ENCODE measurements around the gene RGS3. TPM values are rescaled to one million over a fixed set of nuclear protein-coding genes. Genes with fewer than 3 reads are reported as not detected.
"Not testable (repeated sequence)": the region's sequence is repeated elsewhere in the genome, so short reads cannot be mapped to it uniquely, and the experiment has no call there.

Gene RGS3
- total RNA-seq, 3 donors from 2014 or later, result 51.4 to 65.9 (median 63.5) TPM

GRCh38 chr9:113541019-113541900 lies 77.7 kb downstream of the RGS3 start:
- ATAC-seq, result no peak

GRCh38 chr9:113542006-113542405 lies 78.5 kb downstream of the RGS3 start:
- Mint-ChIP-seq H3K36me3 (ENCODE audit: insufficient read depth) (peaks cover 33% of the 10 kb centered on the region), H3K27me3 (ENCODE audit: low read depth) (no peaks in the 10 kb centered on the region), H3K9me3 (no peaks in the 10 kb centered on the region), H3K4me1 (ENCODE audit: low read depth) (peaks cover 24% of the 10 kb centered on the region), H3K4me3 (no peak overlapping the region)
- ATAC-seq, result no peak
- DNase-seq, result no peak

More at GRCh38 chr9:113541019-113541900, 77.7 kb downstream of the RGS3 start:
- H3K9me3 Mint-ChIP-seq, result no peaks in the 10 kb centered on the region
- H3K36me3 Mint-ChIP-seq (ENCODE audit: insufficient read depth), result peaks cover 35% of the 10 kb centered on the region
- H3K4me3 Mint-ChIP-seq, result no peak overlapping the region
- no peak for DNase-seq
- no peaks in the 10 kb centered on the region for H3K27me3 Mint-ChIP-seq (ENCODE audit: low read depth)
- peaks cover 20% of the 10 kb centered on the region for H3K4me1 Mint-ChIP-seq (ENCODE audit: low read depth)

GRCh38 chr9:113542741-113543140 lies 79.2 kb downstream of the RGS3 start:
- ATAC-seq (no peak), DNase-seq (no peak)
- Mint-ChIP-seq H3K9me3 (no peaks in the 10 kb centered on the region), H3K27me3 (ENCODE audit: low read depth) (no peaks in the 10 kb centered on the region), H3K4me3 (no peak overlapping the region), H3K36me3 (ENCODE audit: insufficient read depth) (peaks cover 29% of the 10 kb centered on the region), H3K4me1 (ENCODE audit: low read depth) (peaks cover 31% of the 10 kb centered on the region)

GRCh38 chr9:113543296-113543981 lies 79.9 kb downstream of the RGS3 start:
- Mint-ChIP-seq H3K27me3 (ENCODE audit: low read depth) (no peaks in the 10 kb centered on the region), H3K9me3 (no peaks in the 10 kb centered on the region), H3K4me1 (ENCODE audit: low read depth) (peaks cover 38% of the 10 kb centered on the region), H3K36me3 (ENCODE audit: insufficient read depth) (peaks cover 28% of the 10 kb centered on the region), H3K4me3 (no peak overlapping the region)
- no peak for ATAC-seq
- no peak for DNase-seq

- H3K36me3 Mint-ChIP-seq (ENCODE audit: insufficient read depth), result peaks cover 24% of the 10 kb centered on the region
- ATAC-seq (no peak), DNase-seq (no peak)
- no peak overlapping the region for H3K4me3 Mint-ChIP-seq
- peaks cover 41% of the 10 kb centered on the region for H3K4me1 Mint-ChIP-seq (ENCODE audit: low read depth)
- H3K9me3 Mint-ChIP-seq, result no peaks in the 10 kb centered on the region
- H3K27me3 Mint-ChIP-seq (ENCODE audit: low read depth), result no peaks in the 10 kb centered on the region
These were observed 80.4 kb downstream of the RGS3 start for GRCh38 chr9:113543982-113544303.

- Mint-ChIP-seq H3K9me3 (no peaks in the 10 kb centered on the region), H3K4me1 (ENCODE audit: low read depth) (peaks cover 47% of the 10 kb centered on the region), H3K27me3 (ENCODE audit: low read depth) (no peaks in the 10 kb centered on the region), H3K4me3 (no peak overlapping the region), H3K36me3 (ENCODE audit: insufficient read depth) (peaks cover 23% of the 10 kb centered on the region)
- DNase-seq (no peak), ATAC-seq (no peak)
These were observed 81.5 kb downstream of the RGS3 start for GRCh38 chr9:113545068-113545467.

GRCh38 chr9:113546566-113546965 lies 83.0 kb downstream of the RGS3 start:
- Mint-ChIP-seq H3K36me3 (ENCODE audit: insufficient read depth) (peaks cover 20% of the 10 kb centered on the region), H3K27me3 (ENCODE audit: low read depth) (no peaks in the 10 kb centered on the region), H3K9me3 (no peaks in the 10 kb centered on the region), H3K4me3 (no peak overlapping the region), H3K4me1 (ENCODE audit: low read depth) (peaks cover 44% of the 10 kb centered on the region)
- ATAC-seq (no peak), DNase-seq (no peak)

- Mint-ChIP-seq H3K27me3 (ENCODE audit: low read depth) (no peaks in the 10 kb centered on the region), H3K9me3 (no peaks in the 10 kb centered on the region), H3K4me3 (no peak overlapping the region), H3K4me1 (ENCODE audit: low read depth) (peaks cover 37% of the 10 kb centered on the region), H3K36me3 (ENCODE audit: insufficient read depth) (peaks cover 13% of the 10 kb centered on the region)
- no peak for ATAC-seq
- DNase-seq, result no peak
These were observed 84.0 kb downstream of the RGS3 start for GRCh38 chr9:113547501-113547900.

- ATAC-seq, result peak; percentile 81 to 83
- peaks cover 9% of the 10 kb centered on the region for H3K36me3 Mint-ChIP-seq (ENCODE audit: insufficient read depth)
- peak overlapping the region; percentile 5 for H3K4me3 Mint-ChIP-seq
- peak; percentile 25 for DNase-seq
- H3K9me3 Mint-ChIP-seq, result no peaks in the 10 kb centered on the region
- H3K27me3 Mint-ChIP-seq (ENCODE audit: low read depth), result no peaks in the 10 kb centered on the region
- peaks cover 34% of the 10 kb centered on the region for H3K4me1 Mint-ChIP-seq (ENCODE audit: low read depth)
These were observed 84.9 kb downstream of the RGS3 start for GRCh38 chr9:113548221-113549041.

- H3K4me1 Mint-ChIP-seq (ENCODE audit: low read depth), result peaks cover 38% of the 10 kb centered on the region
- H3K36me3 Mint-ChIP-seq (ENCODE audit: insufficient read depth); ATAC-seq; DNase-seq; H3K27me3 Mint-ChIP-seq (ENCODE audit: low read depth); H3K9me3 Mint-ChIP-seq; H3K4me3 Mint-ChIP-seq: not testable (repeated sequence)
These were observed 86.4 kb downstream of the RGS3 start for GRCh38 chr9:113549892-113550291.

GRCh38 chr9:113556877-113557593 lies 93.5 kb downstream of the RGS3 start:
- Mint-ChIP-seq H3K4me3 (no peak overlapping the region), H3K36me3 (ENCODE audit: insufficient read depth) (no peaks in the 10 kb centered on the region), H3K9me3 (no peaks in the 10 kb centered on the region), H3K4me1 (ENCODE audit: low read depth) (peaks cover 34% of the 10 kb centered on the region), H3K27me3 (ENCODE audit: low read depth) (no peaks in the 10 kb centered on the region)
- DNase-seq, result no peak
- peak in 1 of 2 donors; percentile 28 for ATAC-seq

- no peak overlapping the region for H3K4me3 Mint-ChIP-seq
- ATAC-seq (no peak), DNase-seq (no peak)
- H3K36me3 Mint-ChIP-seq (ENCODE audit: insufficient read depth), result no peaks in the 10 kb centered on the region
- H3K9me3 Mint-ChIP-seq, result no peaks in the 10 kb centered on the region
- H3K4me1 Mint-ChIP-seq (ENCODE audit: low read depth), result peaks cover 36% of the 10 kb centered on the region
- no peaks in the 10 kb centered on the region for H3K27me3 Mint-ChIP-seq (ENCODE audit: low read depth)
These were observed 95.3 kb downstream of the RGS3 start for GRCh38 chr9:113558632-113559502.
